Liver (tissue), 9 donors: ENCODE measurements around the gene MYO18A. TPM values are rescaled to one million over a fixed set of nuclear protein-coding genes. Genes with fewer than 3 reads are reported as not detected.

ENCODE experiments used
- DNase-seq: peaks from one replicate; pipeline ENCODE4 v3.0.0-alpha.2; 2017; ENCODE audit warnings: low spot score
- H3K27ac ChIP-seq, 2 donors: one replicate each; pipeline ENCODE4 v1.7.0; 2013; ENCODE audit warnings: inconsistent platforms in 2 of 2, low read length in 2 of 2, control low read depth in 1 of 2, low read depth in 1 of 2, mild to moderate bottlenecking in 1 of 2
- H3K27me3 ChIP-seq, 4 donors: one replicate each; pipeline versions ENCODE4 v1.6.1 to v1.7.0; 2013; ENCODE audit warnings: low read length in 3 of 4, inconsistent platforms in 1 of 4, mild to moderate bottlenecking in 1 of 4, moderate library complexity in 1 of 4; ENCODE audit not compliant: control insufficient read depth in 4 of 4, insufficient read depth in 4 of 4
- H3K36me3 ChIP-seq, 4 donors: one replicate each; pipeline versions ENCODE4 v1.6.1 to v1.7.0; 2013; ENCODE audit warnings: low read length in 3 of 4, mild to moderate bottlenecking in 3 of 4, low read depth in 1 of 4, moderate library complexity in 1 of 4; ENCODE audit not compliant: control insufficient read depth in 4 of 4, insufficient read depth in 3 of 4
- H3K4me1 ChIP-seq, 4 donors: one replicate each; pipeline versions ENCODE4 v1.6.1 to v1.7.0; 2013; ENCODE audit warnings: low read length in 3 of 4, mild to moderate bottlenecking in 3 of 4, moderate library complexity in 1 of 4; ENCODE audit not compliant: control insufficient read depth in 4 of 4, insufficient read depth in 4 of 4
- H3K4me3 ChIP-seq, 3 donors: one replicate each; pipeline versions ENCODE4 v1.6.1 to v1.7.0; 2013; ENCODE audit warnings: low read length in 3 of 3, control low read depth in 1 of 3, low read depth in 1 of 3, mild to moderate bottlenecking in 1 of 3
- H3K9ac ChIP-seq, 2 donors: one replicate each; pipeline ENCODE4 v1.7.0; 2013; ENCODE audit warnings: low read length in 2 of 2, mild to moderate bottlenecking in 2 of 2, moderate library complexity in 2 of 2, control low read depth in 1 of 2, low read depth in 1 of 2
- H3K9me3 ChIP-seq, 4 donors: one replicate each; pipeline versions ENCODE4 v1.6.1 to v1.7.0; 2013; ENCODE audit warnings: low read length in 3 of 4; ENCODE audit not compliant: control insufficient read depth in 4 of 4
- ATF3 ChIP-seq: IDR thresholded peaks from 2 replicates; pipeline ENCODE4 v1.6.1; 2016; ENCODE audit warnings: antibody characterized with exemption
- EGR1 ChIP-seq, 2 donors: IDR thresholded peaks; 2 replicates each; pipeline ENCODE4 v1.6.1; 2016 to 2018; ENCODE audit warnings: antibody characterized with exemption in 2 of 2, low read depth in 2 of 2
- FOXA1 ChIP-seq: IDR thresholded peaks from 2 replicates; pipeline ENCODE4 v1.6.1; 2016; ENCODE audit warnings: antibody characterized with exemption
- FOXA2 ChIP-seq: IDR thresholded peaks from 2 replicates; pipeline ENCODE4 v1.6.1; 2016; ENCODE audit warnings: antibody characterized with exemption
- GABPA ChIP-seq, 2 donors: IDR thresholded peaks in 1 of 2; conservative IDR thresholded peaks in 1 of 2; 2 replicates each; pipeline ENCODE4 v1.6.1; 2016; ENCODE audit warnings: antibody characterized with exemption in 2 of 2, mild to moderate bottlenecking in 1 of 2, moderate library complexity in 1 of 2
- HNF4A ChIP-seq, 2 donors: conservative IDR thresholded peaks; 2 replicates each; pipeline ENCODE4 v1.6.1; 2016; ENCODE audit warnings: antibody characterized with exemption in 2 of 2, mild to moderate bottlenecking in 2 of 2
- HNF4G ChIP-seq: IDR thresholded peaks from 2 replicates; pipeline ENCODE4 v1.6.1; 2016; ENCODE audit warnings: antibody characterized with exemption
- JUND ChIP-seq, 2 donors: IDR thresholded peaks; 2 replicates each; pipeline ENCODE4 v1.6.1; 2016; ENCODE audit warnings: antibody characterized with exemption in 2 of 2
- NR2F2 ChIP-seq: IDR thresholded peaks from 2 replicates; pipeline ENCODE4 v1.6.1; 2016; ENCODE audit warnings: antibody characterized with exemption
- RAD21 ChIP-seq, 2 donors: IDR thresholded peaks; 2 replicates each; pipeline ENCODE4 v1.6.1; 2016; ENCODE audit warnings: antibody characterized with exemption in 2 of 2, mild to moderate bottlenecking in 2 of 2
- REST ChIP-seq: IDR thresholded peaks from 2 replicates; pipeline ENCODE4 v1.6.1; 2016; ENCODE audit warnings: antibody characterized with exemption, mild to moderate bottlenecking
- RXRA ChIP-seq, 2 donors: IDR thresholded peaks; 2 replicates each; pipeline ENCODE4 v1.6.1; 2017 to 2018; ENCODE audit warnings: antibody characterized with exemption in 2 of 2, mild to moderate bottlenecking in 1 of 2
- SP1 ChIP-seq: IDR thresholded peaks from 2 replicates; pipeline ENCODE4 v1.6.1; 2018; ENCODE audit warnings: antibody characterized with exemption, mild to moderate bottlenecking
- WGBS: extraction: QIAGEN DNeasy Blood & Tissue Kit; methylation state at CpG from one replicate; pipeline ENCODE4 v1.1.7; 2013; 5-methylcytosine and 5-hydroxymethylcytosine counted together
- polyA plus RNA-seq, 2 donors: library from polyadenylated mRNA; stranded (reverse) in 1 of 2; unstranded in 1 of 2; fragments of 200-250 nt in 1 of 2; fragments of >200 nt in 1 of 2; fragmentation: Nextera tagmentation in 1 of 2; extraction: Ambion mirVana in 1 of 2; gene quantifications; one replicate each; pipeline versions ENCODE4 v1.2.1 to v1.2.3, GENCODE V29; 2013 to 2015
- total RNA-seq, 2 donors: library from RNA; depleted of rRNA; stranded (reverse); fragments of >200 nt; gene quantifications; one replicate each; pipeline ENCODE4 v1.2.3, GENCODE V29; 2014
- TF ChIP-seq, protein P1 (sequence below): IDR thresholded peaks from 2 replicates; pipeline ENCODE4 v1.6.1; 2016; ENCODE audit warnings: antibody characterized with exemption
- donor health status: healthy.
- donor health status: healthy.
- donor health status: healthy.
- donor health status: healthy.
- donor health status: healthy.

Gene MYO18A
- total and polyA plus RNA-seq, 4 donors: 26.3 to 81.6 (median 37.3) TPM

DNA sequence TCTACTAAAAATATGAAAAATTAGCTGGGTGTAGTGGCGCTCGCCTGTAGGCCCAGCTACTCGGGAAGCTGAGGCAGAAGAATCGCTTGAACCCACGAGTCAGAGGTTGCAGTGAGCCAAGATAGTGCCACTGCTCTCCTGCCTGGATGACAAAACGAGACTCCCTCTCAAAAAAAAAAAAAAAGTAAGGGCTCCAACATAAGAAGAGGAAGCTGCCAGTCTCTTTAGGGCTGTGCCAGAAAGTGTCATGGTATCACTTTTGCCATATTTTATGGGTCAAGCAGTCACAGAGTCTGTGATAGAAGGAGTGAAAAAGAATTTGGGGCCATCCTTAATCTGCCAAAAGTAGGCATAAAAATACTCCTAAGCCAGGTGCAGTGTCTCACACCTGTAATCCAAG, 138.6 kb downstream of the MYO18A start (continued):
- no peak for TF ChIP-seq REST

DNA sequence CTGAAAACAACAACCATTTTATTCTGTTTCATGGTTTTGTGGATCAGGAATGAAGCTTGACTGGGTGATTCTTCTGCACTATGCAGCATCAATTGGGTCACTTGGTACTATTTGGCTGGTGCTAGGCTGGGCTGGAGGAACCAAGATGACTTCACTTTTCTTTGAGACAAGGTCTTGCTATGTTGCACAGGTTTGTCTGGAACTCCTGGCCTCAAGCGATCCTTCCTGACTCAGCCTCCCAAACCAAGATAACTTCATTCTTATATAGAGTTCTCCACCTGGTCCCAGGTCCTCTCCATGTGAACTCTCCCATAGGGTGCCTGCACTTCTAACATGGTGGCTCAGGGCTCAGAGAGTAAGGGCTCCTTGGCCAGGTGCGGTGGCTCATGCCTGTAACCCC, 139.1 kb downstream of the MYO18A start:
- Histone ChIP-seq H3K27ac (no peak overlapping the region), H3K4me3 (no peak overlapping the region)
- 98% methylated on average over 2 of the region's 2 CpGs for WGBS

DNA sequence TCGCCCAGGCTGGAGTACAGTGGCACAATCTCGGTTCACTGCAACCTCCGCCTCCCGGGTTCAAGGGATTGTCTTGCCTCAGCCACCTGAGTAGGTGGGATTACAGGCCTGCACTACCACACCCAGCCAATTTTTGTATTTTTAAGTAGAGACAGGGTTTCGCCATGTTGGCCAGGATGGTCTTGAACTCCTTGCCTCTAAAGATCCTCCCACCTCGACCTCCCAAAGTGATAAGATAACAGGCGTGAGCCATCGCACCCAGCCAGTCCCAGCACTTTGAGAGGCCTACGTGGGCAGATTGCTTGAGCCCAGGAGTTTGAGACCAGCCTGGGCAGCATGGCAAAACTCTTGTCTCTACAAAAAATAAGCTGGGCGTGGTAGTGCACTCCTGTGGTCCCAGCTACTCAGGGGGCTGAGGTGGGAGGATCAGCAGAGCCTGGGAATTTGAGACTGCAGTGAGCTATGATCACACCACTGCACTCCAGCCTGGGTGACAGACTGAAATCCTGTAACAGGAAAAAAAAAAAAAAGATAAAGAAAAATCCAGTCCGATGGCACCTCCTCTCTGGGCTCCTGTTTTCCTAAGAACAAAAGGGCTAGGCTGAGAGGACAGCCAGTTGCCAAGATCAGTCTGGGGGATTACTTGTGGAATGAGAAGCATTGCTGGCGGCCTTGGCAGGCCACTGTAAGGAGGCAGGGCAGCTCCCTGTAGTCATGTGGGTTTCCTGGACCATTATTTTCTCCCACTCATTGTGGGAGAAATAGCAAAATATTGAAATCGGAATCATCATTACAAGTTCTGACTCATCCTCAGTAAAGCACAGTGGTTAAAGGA, 140.2 kb downstream of the MYO18A start:
- Histone ChIP-seq H3K27me3 (no peaks in the 10 kb centered on the region), H3K4me1 (peaks cover 3 to 32% (median 20%) of the 10 kb centered on the region in 4 donors), H3K4me3 (no peak overlapping the region), H3K9ac (no peak overlapping the region), H3K27ac (no peak overlapping the region), H3K9me3 (peaks cover 0 to under 1% (median 0%) of the 10 kb centered on the region in 4 donors), H3K36me3 (no peaks in the 10 kb centered on the region)
- DNase-seq: no peak
- 91% methylated on average over 13 of the region's 13 CpGs for WGBS
- no peak for TF ChIP-seq HNF4G
- no peak for TF ChIP-seq REST
- no peak for TF ChIP-seq GABPA (IDR thresholded peaks at IDR 0.05 in 1 of 2, conservative IDR thresholded peaks at IDR 0.05 in 1 of 2)
- no peak for TF ChIP-seq EGR1 (IDR thresholded peaks at IDR 0.05; ENCODE audit: low read depth in 2 of 2)
- TF ChIP-seq, protein P1, sequence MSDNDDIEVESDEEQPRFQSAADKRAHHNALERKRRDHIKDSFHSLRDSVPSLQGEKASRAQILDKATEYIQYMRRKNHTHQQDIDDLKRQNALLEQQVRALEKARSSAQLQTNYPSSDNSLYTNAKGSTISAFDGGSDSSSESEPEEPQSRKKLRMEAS: no peak
- no peak for TF ChIP-seq FOXA1
- no peak for TF ChIP-seq SP1
- no peak for TF ChIP-seq JUND (IDR thresholded peaks at IDR 0.05)

More for the DNA sequence above, 139.1 kb downstream of the MYO18A start:
- Histone ChIP-seq H3K4me1 (peaks cover 6 to 36% (median 27%) of the 10 kb centered on the region in 4 donors), H3K9ac (no peak overlapping the region), H3K27me3 (no peaks in the 10 kb centered on the region), H3K9me3 (no peaks in the 10 kb centered on the region), H3K36me3 (no peaks in the 10 kb centered on the region)
- DNase-seq: no peak
- TF ChIP-seq JUND (IDR thresholded peaks at IDR 0.05) (no peak), ATF3 (no peak), HNF4G (no peak), RAD21 (IDR thresholded peaks at IDR 0.05) (no peak), GABPA (IDR thresholded peaks at IDR 0.05 in 1 of 2, conservative IDR thresholded peaks at IDR 0.05 in 1 of 2) (no peak), HNF4A (conservative IDR thresholded peaks at IDR 0.05) (no peak), SP1 (no peak), RXRA (IDR thresholded peaks at IDR 0.05) (no peak), FOXA2 (no peak), NR2F2 (no peak)
